ENCODE data around the gene PITPNC1. TPM values are rescaled to one million over a fixed set of nuclear protein-coding genes. Genes with fewer than 3 reads are reported as not detected.

PITPNC1 gene
- total and polyA plus RNA-seq, 2 of the 13 experiments (the other 11 are each of a cell fraction or from before 2014, with no cell fraction given), result 4.1 to 5.7 TPM

DNA sequence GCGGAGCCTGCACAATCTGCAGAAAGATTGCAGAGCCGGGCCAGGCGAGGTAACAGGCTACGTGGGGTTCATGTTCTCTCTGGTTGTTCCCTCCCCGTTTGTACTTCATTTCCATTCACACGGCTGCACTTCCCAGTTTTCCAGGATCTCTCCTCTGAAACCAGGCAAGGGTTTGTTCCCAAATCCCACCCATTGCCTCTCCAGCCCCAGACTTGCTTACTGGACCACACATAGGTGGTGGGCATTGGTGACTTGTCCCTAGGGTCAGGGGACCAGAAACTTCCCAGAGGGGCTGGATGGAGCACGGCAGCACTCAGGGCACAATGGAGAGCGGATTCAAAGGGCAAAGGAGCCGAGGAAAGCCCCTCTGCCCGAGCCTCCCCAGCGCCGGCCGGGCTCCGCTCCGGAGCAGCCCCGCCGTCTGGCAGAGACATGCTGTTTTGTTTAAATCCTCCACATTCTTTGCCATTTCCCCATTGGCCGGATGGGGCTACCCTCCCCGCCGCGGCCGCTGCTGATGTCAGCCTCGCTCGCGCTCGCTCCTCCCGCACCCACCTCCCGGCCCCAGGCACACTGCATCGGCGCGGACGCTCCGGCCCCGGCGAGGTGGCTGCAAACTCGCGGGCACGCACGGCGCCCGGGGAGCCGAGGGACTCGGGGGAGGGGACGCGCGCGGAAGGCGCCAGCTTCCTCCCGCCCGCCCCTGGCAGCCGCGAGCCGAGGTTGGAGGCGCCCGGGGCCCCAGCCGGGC lies at the start of gene PITPNC1 (continued):
- TF ChIP-seq NFYC (CRISPR knock-in tag; IDR thresholded peaks at IDR 0.05), result peak; percentile 58
- TF ChIP-seq, protein P1, sequence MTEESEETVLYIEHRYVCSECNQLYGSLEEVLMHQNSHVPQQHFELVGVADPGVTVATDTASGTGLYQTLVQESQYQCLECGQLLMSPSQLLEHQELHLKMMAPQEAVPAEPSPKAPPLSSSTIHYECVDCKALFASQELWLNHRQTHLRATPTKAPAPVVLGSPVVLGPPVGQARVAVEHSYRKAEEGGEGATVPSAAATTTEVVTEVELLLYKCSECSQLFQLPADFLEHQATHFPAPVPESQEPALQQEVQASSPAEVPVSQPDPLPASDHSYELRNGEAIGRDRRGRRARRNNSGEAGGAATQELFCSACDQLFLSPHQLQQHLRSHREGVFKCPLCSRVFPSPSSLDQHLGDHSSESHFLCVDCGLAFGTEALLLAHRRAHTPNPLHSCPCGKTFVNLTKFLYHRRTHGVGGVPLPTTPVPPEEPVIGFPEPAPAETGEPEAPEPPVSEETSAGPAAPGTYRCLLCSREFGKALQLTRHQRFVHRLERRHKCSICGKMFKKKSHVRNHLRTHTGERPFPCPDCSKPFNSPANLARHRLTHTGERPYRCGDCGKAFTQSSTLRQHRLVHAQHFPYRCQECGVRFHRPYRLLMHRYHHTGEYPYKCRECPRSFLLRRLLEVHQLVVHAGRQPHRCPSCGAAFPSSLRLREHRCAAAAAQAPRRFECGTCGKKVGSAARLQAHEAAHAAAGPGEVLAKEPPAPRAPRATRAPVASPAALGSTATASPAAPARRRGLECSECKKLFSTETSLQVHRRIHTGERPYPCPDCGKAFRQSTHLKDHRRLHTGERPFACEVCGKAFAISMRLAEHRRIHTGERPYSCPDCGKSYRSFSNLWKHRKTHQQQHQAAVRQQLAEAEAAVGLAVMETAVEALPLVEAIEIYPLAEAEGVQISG (CRISPR knock-in tag; IDR thresholded peaks at IDR 0.05), result no peak; the same call in 1 of the 2 replicates
- TF ChIP-seq CBX5 (CRISPR knock-in tag; IDR thresholded peaks at IDR 0.05; ENCODE audit: borderline replicate concordance), result no peak
- no peak for TF ChIP-seq TRIM24 (CRISPR knock-in tag; IDR thresholded peaks at IDR 0.05)
- TF ChIP-seq RORA (CRISPR knock-in tag; IDR thresholded peaks at IDR 0.05), result no peak
- 0 out of 2 replicates have a peak, but pooled peaks have one; percentile 37 for TF ChIP-seq MTA1 (CRISPR knock-in tag; IDR thresholded peaks at IDR 0.05; ENCODE audit: borderline replicate concordance)
- TF ChIP-seq DRAP1 (CRISPR knock-in tag; IDR thresholded peaks at IDR 0.05), result peak; percentile 11; the same call in 1 of the 2 replicates
- no peak for TF ChIP-seq KAT2B (IDR thresholded peaks at IDR 0.05; ENCODE audit: borderline replicate concordance, low read depth, low read length)
- peak; percentile 71 for TF ChIP-seq SKI (IDR thresholded peaks at IDR 0.05; ENCODE audit: partially characterized antibody)
- TF ChIP-seq ZMAT3 (CRISPR knock-in tag; conservative IDR thresholded peaks at IDR 0.05), result peak; percentile 87; the same call in 1 of the 2 replicates
- TF ChIP-seq JARID2 (CRISPR knock-in tag; IDR thresholded peaks at IDR 0.05; ENCODE audit: insufficient replicate concordance), result no peak
- TF ChIP-seq ZNF780A (CRISPR knock-in tag; IDR thresholded peaks at IDR 0.05), result no peak
- TF ChIP-seq SP2 (CRISPR knock-in tag; IDR thresholded peaks at IDR 0.05), result no peak
- no peak for TF ChIP-seq CEBPZ (IDR thresholded peaks at IDR 0.05; ENCODE audit: low read length)
- TF ChIP-seq ZNF24 (IDR thresholded peaks at IDR 0.05), result no peak
- TF ChIP-seq, protein P2, sequence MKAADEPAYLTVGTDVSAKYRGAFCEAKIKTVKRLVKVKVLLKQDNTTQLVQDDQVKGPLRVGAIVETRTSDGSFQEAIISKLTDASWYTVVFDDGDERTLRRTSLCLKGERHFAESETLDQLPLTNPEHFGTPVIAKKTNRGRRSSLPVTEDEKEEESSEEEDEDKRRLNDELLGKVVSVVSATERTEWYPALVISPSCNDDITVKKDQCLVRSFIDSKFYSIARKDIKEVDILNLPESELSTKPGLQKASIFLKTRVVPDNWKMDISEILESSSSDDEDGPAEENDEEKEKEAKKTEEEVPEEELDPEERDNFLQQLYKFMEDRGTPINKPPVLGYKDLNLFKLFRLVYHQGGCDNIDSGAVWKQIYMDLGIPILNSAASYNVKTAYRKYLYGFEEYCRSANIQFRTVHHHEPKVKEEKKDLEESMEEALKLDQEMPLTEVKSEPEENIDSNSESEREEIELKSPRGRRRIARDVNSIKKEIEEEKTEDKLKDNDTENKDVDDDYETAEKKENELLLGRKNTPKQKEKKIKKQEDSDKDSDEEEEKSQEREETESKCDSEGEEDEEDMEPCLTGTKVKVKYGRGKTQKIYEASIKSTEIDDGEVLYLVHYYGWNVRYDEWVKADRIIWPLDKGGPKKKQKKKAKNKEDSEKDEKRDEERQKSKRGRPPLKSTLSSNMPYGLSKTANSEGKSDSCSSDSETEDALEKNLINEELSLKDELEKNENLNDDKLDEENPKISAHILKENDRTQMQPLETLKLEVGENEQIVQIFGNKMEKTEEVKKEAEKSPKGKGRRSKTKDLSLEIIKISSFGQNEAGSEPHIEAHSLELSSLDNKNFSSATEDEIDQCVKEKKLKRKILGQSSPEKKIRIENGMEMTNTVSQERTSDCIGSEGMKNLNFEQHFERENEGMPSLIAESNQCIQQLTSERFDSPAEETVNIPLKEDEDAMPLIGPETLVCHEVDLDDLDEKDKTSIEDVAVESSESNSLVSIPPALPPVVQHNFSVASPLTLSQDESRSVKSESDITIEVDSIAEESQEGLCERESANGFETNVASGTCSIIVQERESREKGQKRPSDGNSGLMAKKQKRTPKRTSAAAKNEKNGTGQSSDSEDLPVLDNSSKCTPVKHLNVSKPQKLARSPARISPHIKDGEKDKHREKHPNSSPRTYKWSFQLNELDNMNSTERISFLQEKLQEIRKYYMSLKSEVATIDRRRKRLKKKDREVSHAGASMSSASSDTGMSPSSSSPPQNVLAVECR (CRISPR knock-in tag; IDR thresholded peaks at IDR 0.05; ENCODE audit: borderline replicate concordance), result no peak; the same call in 1 of the 2 replicates
- no peak for TF ChIP-seq IRX3 (CRISPR knock-in tag; IDR thresholded peaks at IDR 0.05; ENCODE audit: borderline replicate concordance, low read depth)
- TF ChIP-seq SIN3B (IDR thresholded peaks at IDR 0.05; ENCODE audit: low read length), result no peak; the same call in 1 of the 2 replicates
- no peak for TF ChIP-seq TOPORS (CRISPR knock-in tag; IDR thresholded peaks at IDR 0.05)
